ENCODE measurements around the gene CPTP. TPM values are rescaled to one million over a fixed set of nuclear protein-coding genes. Genes with fewer than 3 reads are reported as not detected.

CPTP gene
- total and polyA plus RNA-seq, 2 of the 13 experiments (the other 11 are each of a cell fraction or from before 2014, with no cell fraction given): 5.5 to 9.3 TPM

GRCh38 chr1:1371364-1371745, 46.8 kb downstream of the CPTP start:
- in situ Hi-C loops (cut with HindIII; ENCODE audit: extremely low pct_ligation_motif_present, low pct_unique_long_range_greater_than_20kb) (no loop called here), intact Hi-C loops (cut with micrococcal nuclease; ENCODE audit: unreplicated experiment) (no loop called here)
- DNase-seq (ENCODE audit: low spot score) (no peak), FAIRE-seq (no peak), ATAC-seq (no peak)
- TF ChIP-seq POLR2A (IDR thresholded peaks at IDR 0.05; ENCODE audit: insufficient read depth in 1 of 2, low read depth in 2 of 2, low read length in 2 of 2) (0 out of 4 replicates have a peak, but pooled peaks of 1 of the 2 experiments have one; percentile 31), HNRNPLL (IDR thresholded peaks at IDR 0.05; ENCODE audit: low read depth, low read length, poor library complexity, severe bottlenecking) (peak; percentile 0), ZBTB33 (CRISPR knock-in tag; IDR thresholded peaks at IDR 0.05) (no peak), ATF4 (CRISPR knock-in tag; IDR thresholded peaks at IDR 0.05) (no peak)
- no peak overlapping the region for H3K9ac ChIP-seq (ENCODE audit: insufficient read depth, low read depth, low read length)
- H3K9me3 ChIP-seq (ENCODE audit: low read length): no peaks in the 10 kb centered on the region
- no peak overlapping the region for H3K4me3 ChIP-seq (replicated peaks in 1 of 3; ENCODE audit: insufficient read depth in 1 of 3, low read depth in 2 of 3, low read length in 3 of 3)
- H3K4me1 ChIP-seq (ENCODE audit: insufficient read depth, low read length): peaks cover 30% of the 10 kb centered on the region
- H2AFZ ChIP-seq (ENCODE audit: low read length): no peak overlapping the region
- no peak overlapping the region for H3K4me2 ChIP-seq (ENCODE audit: low read depth, low read length)
- ChIA-PET CTCF (ENCODE audit: low intra/inter-chr PET ratio, low total read pairs) (interaction anchor here (1.8 to 1.9 kb wide), 2 partner anchors 22 to 27 kb away, joined by 11 to 13 read pairs; partner anchors contain the start of gene DVL1), POLR2A (interaction anchor here (1.2 to 3.0 kb wide), 9 partner anchors 9 to 63 kb away, joined by 3 to 17 read pairs (median 6); partner anchors contain the start of gene CCNL2)
- H3K36me3 ChIP-seq (replicated peaks in 1 of 2; ENCODE audit: control insufficient read depth in 1 of 2, insufficient read depth in 2 of 2, low read length in 2 of 2): peaks cover 0 to 3% of the 10 kb centered on the region in 2 experiments; a peak in 1 of 5 replicates
- H3K79me2 ChIP-seq (ENCODE audit: insufficient read depth, low read length): peaks cover 19% of the 10 kb centered on the region
- no peaks in the 10 kb centered on the region for H4K20me1 ChIP-seq (ENCODE audit: insufficient read depth, low read length)
- BruUV-seq (replicated peaks): no TSS peak
- WGBS (ENCODE audit: low lambda C conversion rate): 100% methylated on average over 5 of the region's 12 CpGs
- no peaks in the 10 kb centered on the region; a peak in 1 of 5 replicates for H3K27me3 ChIP-seq (ENCODE audit: control insufficient read depth in 1 of 2, insufficient read depth in 2 of 2, low read length in 2 of 2)
- no peak overlapping the region for H3K27ac ChIP-seq (ENCODE audit: extremely low read length, insufficient read depth, low read length)
